HuH-7.5 (cell line): ENCODE data around the gene GGACT.

Experiments used
- DNase-seq: peaks from one replicate; pipeline ENCODE4 v3.0.0; 2011; ENCODE audit warnings: low spot score

GGACT gene

GRCh38 chr13:100513171-100513570 is 75.4 kb downstream of the GGACT start:
- DNase-seq = no peak

- no peak for DNase-seq
Measured at GRCh38 chr13:100512422-100512821, 76.2 kb downstream of the GGACT start.

- DNase-seq = no peak
Measured at GRCh38 chr13:100511466-100511865, 77.1 kb downstream of the GGACT start.

DNA sequence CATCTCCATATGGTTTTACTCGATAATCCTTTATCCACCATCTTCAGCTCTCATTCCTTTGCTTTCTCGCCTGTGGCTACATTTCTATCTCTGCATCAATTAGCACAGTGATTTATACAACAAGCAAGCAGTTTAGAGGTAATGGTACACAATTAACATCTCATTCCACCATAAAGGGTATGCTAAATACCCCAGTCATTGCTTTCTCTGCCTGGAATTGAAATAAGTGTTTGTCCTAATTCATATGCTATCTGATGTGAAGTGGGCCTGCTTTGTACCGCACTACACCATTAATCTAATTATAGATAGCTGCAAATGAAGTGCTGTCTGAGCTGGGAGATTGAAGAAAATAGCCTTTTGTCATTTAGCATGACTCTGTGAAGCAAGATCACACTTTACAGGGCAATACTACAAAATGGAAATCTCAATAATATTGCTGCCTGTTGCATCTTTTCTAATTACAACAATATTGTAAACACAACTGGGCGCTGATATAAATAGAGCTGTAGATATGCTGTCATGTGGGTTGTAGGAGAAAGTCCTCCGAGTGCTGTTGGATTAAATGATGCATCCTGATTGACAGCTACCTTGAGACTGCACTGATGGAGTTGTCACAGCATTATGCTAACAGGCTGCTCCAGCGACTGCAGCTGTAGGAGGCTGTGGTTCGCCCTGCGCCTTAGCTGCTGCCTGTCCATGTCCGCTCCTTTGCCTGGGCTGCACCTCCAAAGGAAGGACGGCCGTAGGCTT is 78.2 kb downstream of the GGACT start:
- DNase-seq = no peak

GRCh38 chr13:100508996-100509395 is 79.6 kb downstream of the GGACT start:
- DNase-seq = no peak

- no peak for DNase-seq
Measured at GRCh38 chr13:100508455-100508854, 80.1 kb downstream of the GGACT start.

GRCh38 chr13:100506600-100507422 is 81.8 kb downstream of the GGACT start:
- DNase-seq = no peak

- no peak for DNase-seq
Measured at GRCh38 chr13:100506154-100506553, 82.4 kb downstream of the GGACT start.

DNA sequence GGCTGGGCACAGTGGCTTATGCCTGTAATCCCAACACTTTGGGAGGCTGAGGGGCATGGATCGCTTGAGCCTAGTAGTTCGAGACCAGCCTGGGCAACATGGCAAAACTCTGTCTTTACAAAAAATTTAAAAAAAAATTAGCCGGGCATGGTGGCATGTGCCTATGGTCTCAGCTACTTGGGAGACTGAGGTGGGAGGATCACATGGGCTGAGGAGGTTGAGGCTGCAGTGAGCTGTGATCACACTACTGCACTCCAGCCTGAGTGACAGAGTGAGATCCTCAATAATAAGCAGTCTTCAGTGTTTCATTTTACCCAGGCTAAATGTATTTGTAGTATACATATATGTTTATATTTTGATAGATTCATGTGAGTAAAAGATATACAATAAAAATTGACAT is 85.0 kb downstream of the GGACT start:
- no peak for DNase-seq

DNA sequence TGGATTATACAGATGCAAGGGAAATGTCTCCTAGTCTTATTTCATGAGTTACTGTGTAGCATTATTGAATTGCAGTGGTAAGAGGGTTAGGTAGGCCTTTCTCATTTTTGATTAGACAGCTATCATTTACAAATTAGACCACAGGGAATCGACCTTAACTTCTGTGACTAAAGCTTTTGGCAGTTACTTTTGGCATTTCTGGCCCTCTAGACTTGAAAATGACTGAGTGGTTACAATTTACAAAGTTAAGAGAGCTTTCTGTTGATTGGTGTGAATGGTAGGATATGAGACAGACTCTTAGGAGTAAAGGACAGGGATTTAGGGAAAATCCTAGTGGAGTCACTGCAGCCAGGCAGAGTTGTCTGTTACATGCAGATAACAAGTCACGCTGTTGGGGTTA is 86.1 kb downstream of the GGACT start:
- no peak for DNase-seq

DNA sequence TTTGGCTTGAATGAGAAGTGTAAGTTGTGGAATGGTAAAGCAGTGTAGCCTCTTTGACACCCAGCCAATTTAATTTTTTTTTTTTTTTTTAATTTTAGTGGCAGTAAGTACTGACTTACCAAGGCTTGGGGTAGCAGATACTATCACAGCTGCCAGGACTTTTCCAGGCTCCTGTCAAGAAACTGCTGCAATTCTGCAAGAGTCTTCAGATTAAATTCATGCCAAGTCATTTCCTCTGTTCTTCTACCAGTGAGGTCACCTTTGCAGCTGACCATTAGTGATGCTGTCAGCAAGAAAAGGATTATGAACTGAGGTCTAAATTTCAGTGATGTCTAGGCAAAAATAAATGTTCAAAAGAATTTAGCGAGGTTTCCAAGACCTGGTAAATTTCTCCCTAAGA is 91.2 kb downstream of the GGACT start:
- no peak for DNase-seq

GRCh38 chr13:100495455-100495854 is 93.1 kb downstream of the GGACT start:
- no peak for DNase-seq

DNA sequence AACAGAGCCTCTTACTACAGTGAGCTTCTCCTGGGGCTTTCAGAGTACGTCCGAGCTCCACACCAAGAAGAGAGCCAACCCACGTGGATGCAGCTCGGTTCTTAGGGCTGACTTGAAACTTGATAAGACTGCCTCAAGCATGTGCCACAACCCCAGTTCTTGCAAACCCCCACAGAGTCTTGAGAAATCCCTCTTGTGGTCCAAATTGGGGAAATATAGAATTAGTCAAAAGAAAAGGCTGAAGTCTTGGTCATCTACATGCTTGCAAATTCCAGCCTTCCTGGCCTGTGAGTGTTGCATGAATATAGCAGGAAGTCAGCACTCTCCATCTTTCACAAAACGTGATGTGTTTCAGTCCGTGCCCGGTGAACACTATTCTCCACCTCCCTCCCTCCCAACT is 95.2 kb downstream of the GGACT start:
- DNase-seq = no peak

DNA sequence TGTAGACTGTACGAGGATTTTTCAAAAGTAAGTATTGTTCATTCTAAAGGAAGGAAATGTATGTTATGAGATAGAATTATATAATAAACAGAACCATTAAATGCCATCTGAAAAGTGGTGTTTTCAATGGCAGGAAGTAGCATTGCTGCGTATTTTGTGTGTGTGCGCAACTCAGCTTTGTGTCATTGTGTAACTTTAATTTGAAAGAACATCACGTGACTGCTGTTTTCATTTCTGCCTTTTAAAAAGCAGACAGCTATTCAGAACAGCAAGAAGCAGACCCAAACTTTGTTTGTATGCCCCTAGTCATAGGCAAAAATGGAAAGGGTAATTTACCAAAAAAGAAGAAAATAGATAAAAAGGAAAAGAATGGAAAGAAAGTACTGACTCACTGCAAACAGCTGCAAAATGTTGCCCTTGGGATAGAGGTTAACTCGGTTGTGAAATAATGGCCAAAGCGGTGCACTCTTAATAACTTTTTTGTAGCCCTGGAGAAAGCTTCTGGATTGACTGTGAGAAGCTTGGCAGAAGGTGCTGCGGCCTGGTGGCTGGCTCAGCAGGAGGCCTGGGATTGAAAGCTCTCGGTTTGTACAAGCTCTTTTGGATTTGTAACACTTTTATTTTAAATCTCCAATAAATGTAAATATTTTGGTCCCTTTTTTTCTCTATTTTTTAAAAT is 97.3 kb downstream of the GGACT start:
- no peak for DNase-seq

- no peak for DNase-seq
Measured at GRCh38 chr13:100490692-100491091, 97.9 kb downstream of the GGACT start.

DNA sequence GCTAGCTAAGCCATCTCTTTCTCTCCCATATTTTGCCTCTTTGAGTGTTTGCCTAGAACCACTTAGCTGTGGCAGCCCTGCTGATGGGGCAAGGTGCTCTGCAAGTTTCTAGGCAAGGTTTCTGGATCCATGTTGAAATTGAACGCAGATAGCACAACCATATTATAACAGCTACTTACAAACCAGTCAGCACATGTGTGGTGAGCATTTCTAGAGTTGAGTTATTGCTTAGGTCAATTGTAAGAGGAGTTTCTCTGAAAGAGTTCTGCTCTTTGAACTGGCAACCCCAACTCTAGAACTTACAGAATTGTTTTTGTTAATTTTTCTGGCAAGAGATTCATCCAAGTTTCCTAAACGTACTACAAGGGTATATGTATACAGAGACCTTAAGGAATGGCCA is 103.3 kb downstream of the GGACT start:
- no peak for DNase-seq

DNA sequence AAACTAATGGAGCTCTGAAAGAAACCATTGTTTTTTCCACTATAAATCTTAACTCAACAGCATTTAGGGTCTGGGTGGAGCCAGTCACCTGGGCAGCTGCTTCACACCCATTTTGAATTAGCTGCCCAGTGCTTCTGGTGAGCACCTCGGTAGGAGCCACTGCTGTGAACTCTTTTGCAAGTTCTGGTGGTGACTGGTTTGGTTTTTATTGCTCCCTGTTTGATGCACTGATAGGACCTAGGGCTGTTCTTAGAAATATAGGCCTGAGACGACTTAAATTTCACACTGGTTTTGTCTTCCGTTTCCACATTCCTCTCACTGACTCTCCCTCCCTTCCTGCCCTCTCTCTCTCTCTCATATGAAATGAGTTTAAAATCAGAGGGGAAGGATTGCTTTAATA is 103.9 kb downstream of the GGACT start:
- DNase-seq = no peak

DNA sequence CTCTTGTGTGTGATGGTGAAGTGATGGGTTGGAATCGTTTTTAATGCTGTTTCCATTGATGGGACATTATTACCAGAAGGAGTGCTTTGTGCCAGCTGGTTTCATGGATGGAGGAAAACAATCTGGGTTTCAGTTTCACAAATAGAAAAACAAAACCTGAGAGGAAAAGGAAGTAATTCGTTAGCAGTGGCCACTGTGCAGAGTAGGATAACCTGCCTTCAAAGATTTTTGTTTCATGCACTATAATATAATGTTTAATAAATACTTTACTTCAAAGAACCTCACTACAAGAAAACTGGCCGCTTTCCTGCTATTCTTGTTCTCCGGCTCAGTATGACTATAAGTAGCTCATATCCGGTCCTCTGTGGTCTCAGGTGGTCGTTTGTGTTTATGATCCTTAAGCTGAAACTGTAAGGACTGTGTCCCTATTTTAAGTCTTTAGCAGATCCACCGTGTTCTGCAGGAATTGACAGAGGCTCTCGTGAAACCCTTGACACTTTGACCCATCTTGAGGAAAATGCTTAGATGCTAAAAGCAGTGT is 104.7 kb downstream of the GGACT start:
- no peak for DNase-seq

DNA sequence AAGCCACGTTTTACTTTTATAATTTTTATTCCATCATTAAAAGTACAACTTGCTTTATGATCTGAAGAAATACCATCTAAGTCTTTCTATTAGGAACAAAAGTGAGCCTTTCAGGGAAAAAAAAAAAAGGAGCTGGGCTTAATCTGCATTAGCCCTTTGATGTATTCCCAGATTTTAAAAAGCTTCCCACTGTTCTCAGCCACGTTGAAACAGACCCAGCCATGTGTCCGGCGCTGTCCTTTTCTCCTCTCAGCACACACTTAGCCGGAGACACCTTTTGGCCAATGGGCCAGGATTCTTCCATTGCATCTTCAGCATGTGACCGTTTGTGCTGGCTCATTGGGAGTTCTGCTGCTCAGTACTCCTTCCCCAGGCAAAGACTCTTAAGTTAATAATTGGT is 105.5 kb downstream of the GGACT start:
- no peak for DNase-seq

GRCh38 chr13:100480676-100481075 is 107.9 kb downstream of the GGACT start:
- no peak for DNase-seq
